Right atrium auricular region (tissue), 2 donors: ENCODE data around the gene MGMT. TPM values are rescaled to one million over a fixed set of nuclear protein-coding genes. Genes with fewer than 3 reads are reported as not detected.

ENCODE experiments used
- DNase-seq: peaks from one replicate; pipeline ENCODE4 v3.0.0-alpha.2; 2019; ENCODE audit warnings: low spot score
- H3K27ac ChIP-seq, 2 donors: fragments of 200-600 bp; sonication (generic); 1 replicate in 1 of 2; 2 replicates in 1 of 2; pipeline ENCODE4 v1.5.1; 2016 to 2019
- H3K27me3 ChIP-seq, 2 donors: fragments of 200-600 bp; sonication (generic); one replicate each; pipeline versions ENCODE4 v1.5.1 to v1.6.0; 2017 to 2019
- H3K36me3 ChIP-seq: fragments of 200-600 bp; sonication (generic); one replicate; pipeline ENCODE4 v1.5.1; 2016
- H3K4me1 ChIP-seq, 2 donors: fragments of 200-600 bp; sonication (generic); one replicate each; pipeline versions ENCODE4 v1.5.1 to v1.6.0; 2017 to 2019
- H3K4me3 ChIP-seq, 2 donors: fragments of 200-600 bp; sonication (generic); 1 replicate in 1 of 2; 2 replicates in 1 of 2; pipeline ENCODE4 v1.5.1; 2017 to 2019; ENCODE audit warnings: mild to moderate bottlenecking in 1 of 2, moderate library complexity in 1 of 2
- H3K9me3 ChIP-seq, 2 donors: fragments of 200-600 bp; sonication (generic); one replicate each; pipeline ENCODE4 v1.5.1; 2019
- CTCF ChIP-seq, 2 donors: fragments of 200-600 bp; sonication (generic); IDR thresholded peaks; one replicate each; pipeline ENCODE4 v1.5.1; 2019; ENCODE audit warnings: antibody characterized with exemption in 2 of 2
- total RNA-seq, 2 donors: library from RNA; depleted of rRNA; stranded (reverse); fragments of >200 nt; gene quantifications; one replicate each; pipeline ENCODE4 v1.1.0, GENCODE V29; 2016

The MGMT gene
- total RNA-seq, 2 donors from 2014 or later = 18.2 to 19.2 TPM

- no peaks in the 10 kb centered on the region for H3K9me3 ChIP-seq
- H3K36me3 ChIP-seq = no peaks in the 10 kb centered on the region
- H3K4me1 ChIP-seq = no peaks in the 10 kb centered on the region
- DNase-seq = no peak
- no peak overlapping the region for H3K4me3 ChIP-seq
- no peaks in the 10 kb centered on the region for H3K27me3 ChIP-seq
- no peak for TF ChIP-seq CTCF (IDR thresholded peaks at IDR 0.05)
- H3K27ac ChIP-seq = no peak overlapping the region
These were observed 11.4 kb upstream of the MGMT start for GRCh38 chr10:129455625-129456024.

- no peak for DNase-seq
- H3K9me3 ChIP-seq = no peaks in the 10 kb centered on the region
- H3K36me3 ChIP-seq = no peaks in the 10 kb centered on the region
- H3K27me3 ChIP-seq = no peaks in the 10 kb centered on the region
- no peak for TF ChIP-seq CTCF (IDR thresholded peaks at IDR 0.05)
- H3K4me1 ChIP-seq = no peaks in the 10 kb centered on the region
- H3K27ac ChIP-seq = no peak overlapping the region
- H3K4me3 ChIP-seq = no peak overlapping the region
These were observed 7.1 kb upstream of the MGMT start for GRCh38 chr10:129459762-129460539.

GRCh38 chr10:129462257-129462795 is 4.7 kb upstream of the MGMT start:
- TF ChIP-seq CTCF (IDR thresholded peaks at IDR 0.05) = no peak
- no peaks in the 10 kb centered on the region for H3K27me3 ChIP-seq
- no peak overlapping the region for H3K27ac ChIP-seq
- H3K36me3 ChIP-seq = no peaks in the 10 kb centered on the region
- no peak overlapping the region for H3K4me3 ChIP-seq
- peaks cover 0 to 10% of the 10 kb centered on the region in 2 donors for H3K4me1 ChIP-seq
- peak; percentile 28 for DNase-seq
- H3K9me3 ChIP-seq = no peaks in the 10 kb centered on the region

GRCh38 chr10:129464251-129464650 is 2.8 kb upstream of the MGMT start:
- no peaks in the 10 kb centered on the region for H3K9me3 ChIP-seq
- no peak overlapping the region for H3K4me3 ChIP-seq
- H3K27me3 ChIP-seq = no peaks in the 10 kb centered on the region
- DNase-seq = peak; percentile 38
- H3K27ac ChIP-seq = no peak overlapping the region
- H3K4me1 ChIP-seq = peaks cover 0 to 17% of the 10 kb centered on the region in 2 donors
- no peak for TF ChIP-seq CTCF (IDR thresholded peaks at IDR 0.05)
- no peaks in the 10 kb centered on the region for H3K36me3 ChIP-seq

- Histone ChIP-seq H3K4me3 (peak overlapping the region; percentile 62 to 84), H3K36me3 (no peaks in the 10 kb centered on the region), H3K9me3 (no peaks in the 10 kb centered on the region), H3K27ac (peak overlapping the region; percentile 63 to 75), H3K27me3 (no peaks in the 10 kb centered on the region), H3K4me1 (peaks cover 0 to 17% of the 10 kb centered on the region in 2 donors)
- peak; percentile 49 for DNase-seq
- no peak for TF ChIP-seq CTCF (IDR thresholded peaks at IDR 0.05)
These were observed 992 bp upstream of the MGMT start for GRCh38 chr10:129465796-129466702.
